ENCODE results near the gene CDK17. TPM values are rescaled to one million over a fixed set of nuclear protein-coding genes. Genes with fewer than 3 reads are reported as not detected.
A peak's percentile ranks its signal among the peaks of the same experiment; 100 is the strongest.

CDK17 gene
- total and polyA plus RNA-seq, 2 experiments from 2014 or later, result 29.3 to 62.7 TPM

DNA sequence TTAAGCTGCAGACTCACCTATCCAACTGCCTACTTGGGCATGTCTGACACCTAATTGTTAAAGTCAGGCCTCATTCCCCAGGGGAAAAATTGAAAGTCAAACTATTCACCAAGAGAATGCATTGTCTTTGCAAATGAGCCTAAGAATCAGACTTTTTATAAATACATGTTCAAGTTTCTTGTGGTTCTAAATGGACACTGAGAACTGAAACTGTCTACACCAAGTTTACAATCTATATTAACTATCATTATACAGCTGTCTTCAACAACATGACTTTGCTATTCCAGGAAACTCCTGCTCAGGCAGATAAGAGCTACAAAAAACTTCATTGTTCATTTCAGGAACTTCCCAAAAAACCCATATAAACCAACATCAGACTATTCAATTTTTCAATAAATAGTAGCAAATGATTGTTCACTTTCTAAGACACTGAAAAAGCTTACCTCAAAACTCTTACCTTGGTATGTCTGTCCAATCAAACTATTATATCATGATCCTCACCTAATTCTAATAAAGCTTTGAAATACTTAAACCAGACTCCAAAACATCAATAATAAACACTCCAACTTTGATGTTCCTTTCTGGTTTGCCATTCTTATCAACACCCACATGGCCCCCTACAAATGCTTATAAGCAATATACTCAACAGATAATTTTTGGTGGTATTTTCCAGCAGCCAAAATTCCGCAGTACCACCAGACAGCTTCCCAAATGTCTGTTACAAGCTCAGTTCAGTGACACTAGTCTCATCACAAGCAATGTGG, 24.2 kb downstream of the CDK17 start:
- H3K9me3 ChIP-seq (ENCODE audit: low read depth), result no peaks in the 10 kb centered on the region
- no peak overlapping the region for H3K9ac ChIP-seq
- no peak for DNase-seq
- peaks cover 19% of the 10 kb centered on the region; the same call in 1 of the 2 replicates for H3F3A ChIP-seq (ENCODE audit: insufficient read depth)
- peaks cover 100% of the 10 kb centered on the region for H3K79me2 ChIP-seq (ENCODE audit: insufficient read depth)
- no peak for TF ChIP-seq EZH2 (IDR thresholded peaks at IDR 0.05; ENCODE audit: insufficient read depth, poor library complexity, severe bottlenecking)
- TF ChIP-seq EZH2phosphoT487 (IDR thresholded peaks at IDR 0.05; ENCODE audit: insufficient read depth, low read depth), result no peak
- peaks cover 45% of the 10 kb centered on the region for H4K20me1 ChIP-seq (ENCODE audit: insufficient read depth)
- no peaks in the 10 kb centered on the region for H3K9me2 ChIP-seq (ENCODE audit: insufficient read depth)
- no peak overlapping the region for H3K4me3 ChIP-seq
- no peaks in the 10 kb centered on the region for H3K27me3 ChIP-seq (replicated peaks; ENCODE audit: insufficient read depth)
- no peak overlapping the region for H3K27ac ChIP-seq
- in situ Hi-C loops (cut with MboI), result no loop called here
- peaks cover 5% of the 10 kb centered on the region; the same call in 1 of the 2 replicates for H3K36me3 ChIP-seq (ENCODE audit: low read depth)
- no peak overlapping the region for H3K4me2 ChIP-seq (ENCODE audit: unreplicated experiment)
- no peak overlapping the region for H2AFZ ChIP-seq
- WGBS, 2 experiments (ENCODE audit: low coverage in 1 of 2, low lambda C conversion rate in 2 of 2, missing lambda C conversion rate in 2 of 2), result 100% methylated on average over 1 of the region's 1 CpG
- peaks cover 24% of the 10 kb centered on the region for H3K4me1 ChIP-seq (ENCODE audit: insufficient read depth)

GRCh38 chr12:96375170-96375569, 25.1 kb downstream of the CDK17 start:
- peaks cover 31% of the 10 kb centered on the region for H3K4me1 ChIP-seq (ENCODE audit: insufficient read depth)
- peaks cover 5% of the 10 kb centered on the region; the same call in 1 of the 2 replicates for H3K36me3 ChIP-seq (ENCODE audit: low read depth)
- no peak overlapping the region for H3K27ac ChIP-seq
- H3K79me2 ChIP-seq (ENCODE audit: insufficient read depth), result peaks cover 100% of the 10 kb centered on the region
- H3K4me2 ChIP-seq (ENCODE audit: unreplicated experiment), result no peak overlapping the region
- no peak overlapping the region for H2AFZ ChIP-seq
- no peaks in the 10 kb centered on the region for H3K27me3 ChIP-seq (replicated peaks; ENCODE audit: insufficient read depth)
- H3K9me3 ChIP-seq (ENCODE audit: low read depth), result no peaks in the 10 kb centered on the region
- no peak for DNase-seq
- no peak overlapping the region for H3K4me3 ChIP-seq
- in situ Hi-C loops (cut with MboI), result no loop called here
- H3F3A ChIP-seq (ENCODE audit: insufficient read depth), result peaks cover 18% of the 10 kb centered on the region; the same call in 1 of the 2 replicates
- no peak overlapping the region for H3K9ac ChIP-seq
- peaks cover 38% of the 10 kb centered on the region for H4K20me1 ChIP-seq (ENCODE audit: insufficient read depth)
- no peak for TF ChIP-seq EZH2 (IDR thresholded peaks at IDR 0.05; ENCODE audit: insufficient read depth, poor library complexity, severe bottlenecking)
- no peak for TF ChIP-seq EZH2phosphoT487 (IDR thresholded peaks at IDR 0.05; ENCODE audit: insufficient read depth, low read depth)
- H3K9me2 ChIP-seq (ENCODE audit: insufficient read depth), result no peaks in the 10 kb centered on the region

DNA sequence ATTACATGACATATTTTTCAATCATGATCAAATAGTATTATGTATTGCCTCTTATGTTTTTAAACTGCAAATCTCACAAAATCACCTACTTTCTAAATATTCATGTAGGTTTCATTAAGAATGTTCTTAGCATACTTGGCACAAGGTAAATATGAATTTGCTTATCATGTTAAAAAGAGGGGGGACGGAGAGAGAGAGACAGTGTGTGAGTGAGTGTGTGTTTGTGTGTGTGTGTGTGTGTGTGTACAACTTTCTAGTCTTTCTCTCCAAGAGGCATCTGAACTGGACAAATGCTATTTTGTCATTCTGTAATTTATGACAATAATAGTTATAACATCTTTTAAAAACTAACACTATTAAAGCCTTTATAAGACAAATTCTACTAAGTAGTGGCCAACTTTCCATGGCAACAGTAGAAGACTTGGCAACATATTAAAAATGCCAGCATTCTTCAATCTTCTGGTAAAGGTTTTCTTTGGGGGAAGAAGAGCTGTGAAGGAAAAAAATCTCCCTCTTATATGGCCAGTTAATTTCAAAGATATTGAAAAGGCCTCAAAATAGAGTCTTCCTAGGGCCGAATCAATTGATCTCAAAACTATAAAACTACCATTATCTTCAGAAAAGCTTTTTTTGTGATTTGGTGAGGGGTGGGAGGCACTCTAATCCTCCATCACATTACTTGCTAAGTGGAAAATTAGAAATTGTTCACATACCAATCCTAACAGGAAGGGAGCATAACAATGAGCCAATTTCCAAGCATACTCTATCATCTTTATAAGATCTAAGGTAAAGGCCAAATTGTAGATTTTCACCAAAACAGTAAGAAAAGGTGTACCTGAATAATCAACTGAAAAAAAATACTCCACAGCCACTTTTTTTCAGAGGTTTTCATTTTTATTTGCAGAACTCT, 28.2 kb downstream of the CDK17 start:
- Histone ChIP-seq H3K4me3 (no peak overlapping the region), H3K36me3 (ENCODE audit: low read depth) (no peaks in the 10 kb centered on the region), H4K20me1 (ENCODE audit: insufficient read depth) (peaks cover 39% of the 10 kb centered on the region), H2AFZ (no peak overlapping the region), H3K9me3 (ENCODE audit: low read depth) (no peaks in the 10 kb centered on the region), H3F3A (ENCODE audit: insufficient read depth) (peaks cover 26% of the 10 kb centered on the region; the same call in 1 of the 2 replicates), H3K4me2 (ENCODE audit: unreplicated experiment) (peak overlapping the region; percentile 23), H3K27ac (0 out of 2 replicates have a peak overlapping the region, but pooled peaks have one; percentile 1), H3K9me2 (ENCODE audit: insufficient read depth) (no peaks in the 10 kb centered on the region), H3K27me3 (replicated peaks; ENCODE audit: insufficient read depth) (no peaks in the 10 kb centered on the region), H3K9ac (no peak overlapping the region), H3K4me1 (ENCODE audit: insufficient read depth) (peaks cover 49% of the 10 kb centered on the region), H3K79me2 (ENCODE audit: insufficient read depth) (peaks cover 100% of the 10 kb centered on the region)
- in situ Hi-C loops (cut with MboI), result no loop called here
- TF ChIP-seq EZH2phosphoT487 (IDR thresholded peaks at IDR 0.05; ENCODE audit: insufficient read depth, low read depth) (no peak), EZH2 (IDR thresholded peaks at IDR 0.05; ENCODE audit: insufficient read depth, poor library complexity, severe bottlenecking) (no peak)
- peak; percentile 29 for DNase-seq
- 26 to 45% methylated on average over 2 of the region's 2 CpGs for WGBS, 2 experiments (ENCODE audit: low coverage in 1 of 2, low lambda C conversion rate in 2 of 2, missing lambda C conversion rate in 2 of 2)

DNA sequence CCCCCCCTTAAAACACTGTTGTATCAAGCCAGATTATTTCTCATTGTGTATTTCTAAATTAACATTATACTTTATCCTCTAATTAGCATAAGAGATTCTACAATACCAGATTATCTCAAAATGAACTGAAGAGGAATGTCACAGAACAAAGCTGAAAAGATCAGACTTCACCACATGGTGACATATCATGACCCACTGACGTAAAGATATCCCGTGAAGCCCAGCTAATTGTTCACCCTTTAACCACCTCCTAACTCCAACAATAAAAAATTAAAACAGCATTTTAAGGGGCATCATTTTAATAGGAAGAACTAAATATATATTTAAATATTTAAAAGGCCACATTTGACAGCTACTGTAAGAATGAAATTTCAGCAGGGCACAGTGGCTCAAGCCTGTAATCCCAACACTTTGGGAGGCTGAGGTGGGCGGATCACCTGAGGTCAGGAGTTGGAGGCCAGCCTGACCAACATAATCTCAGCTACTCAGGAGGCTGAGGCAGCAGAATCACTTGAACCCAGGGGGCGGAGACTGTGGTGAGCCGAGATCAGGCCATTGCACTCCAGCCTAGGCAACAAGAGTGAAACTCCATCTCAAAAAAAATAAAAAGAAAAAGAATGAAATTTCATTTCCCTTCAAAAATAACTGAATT, 29.0 kb downstream of the CDK17 start:
- in situ Hi-C loops (cut with MboI), result no loop called here
- Histone ChIP-seq H3K36me3 (ENCODE audit: low read depth) (no peaks in the 10 kb centered on the region), H3K27me3 (replicated peaks; ENCODE audit: insufficient read depth) (no peaks in the 10 kb centered on the region), H3K9me2 (ENCODE audit: insufficient read depth) (no peaks in the 10 kb centered on the region), H3K4me1 (ENCODE audit: insufficient read depth) (peaks cover 49% of the 10 kb centered on the region), H3F3A (ENCODE audit: insufficient read depth) (peaks cover 25% of the 10 kb centered on the region; the same call in 1 of the 2 replicates), H3K27ac (0 out of 2 replicates have a peak overlapping the region, but pooled peaks have one; percentile 1), H3K4me3 (no peak overlapping the region), H3K9me3 (ENCODE audit: low read depth) (no peaks in the 10 kb centered on the region), H4K20me1 (ENCODE audit: insufficient read depth) (peaks cover 36% of the 10 kb centered on the region), H3K79me2 (ENCODE audit: insufficient read depth) (peaks cover 100% of the 10 kb centered on the region), H3K4me2 (ENCODE audit: unreplicated experiment) (no peak overlapping the region), H3K9ac (no peak overlapping the region), H2AFZ (no peak overlapping the region)
- TF ChIP-seq EZH2phosphoT487 (IDR thresholded peaks at IDR 0.05; ENCODE audit: insufficient read depth, low read depth), result no peak
- no peak for TF ChIP-seq EZH2 (IDR thresholded peaks at IDR 0.05; ENCODE audit: insufficient read depth, poor library complexity, severe bottlenecking)
- DNase-seq, result no peak
- 78 to 82% methylated on average over 5 of the region's 5 CpGs for WGBS, 2 experiments (ENCODE audit: low coverage in 1 of 2, low lambda C conversion rate in 2 of 2, missing lambda C conversion rate in 2 of 2)
